WTC11 (cell line): Measurements from ENCODE around the gene NHSL2.

Experiments used
- ATF2 ChIP-seq: sonication (generic); formaldehyde crosslinking; IDR thresholded peaks from 2 replicates; pipeline ENCODE4 v1.8.1; 2022; ENCODE audit warnings: low read depth, missing genetic modification reagents, borderline replicate concordance
- CBFB ChIP-seq: sonication (generic); formaldehyde crosslinking; IDR thresholded peaks from 2 replicates; pipeline ENCODE4 v1.8.1; 2022; ENCODE audit warnings: mild to moderate bottlenecking, low read depth, missing genetic modification reagents
- CTCF ChIP-seq: fragments of 200-600 bp; IDR thresholded peaks from 2 replicates; pipeline ENCODE4 v1.8.0; 2022; ENCODE audit warnings: antibody characterized with exemption
- E2F5 ChIP-seq: sonication (generic); formaldehyde crosslinking; IDR thresholded peaks from 2 replicates; pipeline ENCODE4 v1.8.1; 2022; ENCODE audit warnings: mild to moderate bottlenecking, moderate library complexity, missing genetic modification reagents
- FOXK1 ChIP-seq: sonication (generic); formaldehyde crosslinking; IDR thresholded peaks from 2 replicates; pipeline ENCODE4 v1.8.0; 2022; ENCODE audit warnings: mild to moderate bottlenecking, moderate library complexity, missing genetic modification reagents
- IRF1 ChIP-seq: sonication (generic); formaldehyde crosslinking; IDR thresholded peaks from 2 replicates; pipeline ENCODE4 v1.8.0; 2023; ENCODE audit warnings: missing genetic modification reagents
- JUN ChIP-seq: sonication (generic); formaldehyde crosslinking; IDR thresholded peaks from 2 replicates; pipeline ENCODE4 v1.8.0; 2023; ENCODE audit warnings: mild to moderate bottlenecking, missing genetic modification reagents
- MAX ChIP-seq: sonication (generic); formaldehyde crosslinking; IDR thresholded peaks from 2 replicates; pipeline ENCODE4 v1.8.0; 2022; ENCODE audit warnings: mild to moderate bottlenecking, missing genetic modification reagents
- ZNF281 ChIP-seq: sonication (generic); formaldehyde crosslinking; IDR thresholded peaks from 2 replicates; pipeline ENCODE4 v1.8.0; 2023; ENCODE audit warnings: mild to moderate bottlenecking, missing genetic modification reagents

GRCh38 chrX:71923516-71923915 lies 12.9 kb downstream of the NHSL2 start:
- no peak for TF ChIP-seq JUN
- TF ChIP-seq E2F5 (CRISPR knock-in tag), result no peak
- no peak for TF ChIP-seq CBFB (CRISPR knock-in tag)
- no peak for TF ChIP-seq ATF2
- TF ChIP-seq MAX (CRISPR knock-in tag), result no peak
- TF ChIP-seq ZNF281 (CRISPR knock-in tag), result no peak
- TF ChIP-seq CTCF, result no peak
- TF ChIP-seq IRF1 (CRISPR knock-in tag), result no peak
- TF ChIP-seq FOXK1, result no peak
